NCI-H748 (cell line): ENCODE data around the gene EMP1.

Experiments used
- DNase-seq: peaks from one replicate; lab custom pipeline; 2025; ENCODE audit not compliant: unreplicated experiment; lab: John Stamatoyannopoulos, UW

The EMP1 gene

GRCh38 chr12:13171921-13172859 lies 24.3 kb upstream of the EMP1 start:
- DNase-seq, result peak; percentile 22

GRCh38 chr12:13173012-13173932 lies 23.3 kb upstream of the EMP1 start:
- DNase-seq, result no peak

- DNase-seq, result no peak
Measured at GRCh38 chr12:13175499-13175898, 21.0 kb upstream of the EMP1 start.

- no peak for DNase-seq
Measured at GRCh38 chr12:13176256-13176655, 20.3 kb upstream of the EMP1 start.

- no peak for DNase-seq
Measured at GRCh38 chr12:13177373-13177772, 19.2 kb upstream of the EMP1 start.

- DNase-seq, result no peak
Measured at GRCh38 chr12:13177906-13178305, 18.6 kb upstream of the EMP1 start.

GRCh38 chr12:13178568-13179210 lies 17.8 kb upstream of the EMP1 start:
- no peak for DNase-seq

- DNase-seq, result peak; percentile 5
Measured at GRCh38 chr12:13179211-13180074, 17.1 kb upstream of the EMP1 start.

- DNase-seq, result no peak
Measured at GRCh38 chr12:13181375-13182070, 15.0 kb upstream of the EMP1 start.

- no peak for DNase-seq
Measured at GRCh38 chr12:13182881-13183280, 13.6 kb upstream of the EMP1 start.

- DNase-seq, result no peak
Measured at GRCh38 chr12:13183620-13184019, 12.9 kb upstream of the EMP1 start.

GRCh38 chr12:13186302-13186701 lies 10.2 kb upstream of the EMP1 start:
- DNase-seq, result no peak

GRCh38 chr12:13187399-13187798 lies 9.1 kb upstream of the EMP1 start:
- DNase-seq, result no peak

- DNase-seq, result no peak
Measured at GRCh38 chr12:13189264-13189663, 7.3 kb upstream of the EMP1 start.

- no peak for DNase-seq
Measured at GRCh38 chr12:13190275-13190674, 6.3 kb upstream of the EMP1 start.

GRCh38 chr12:13192719-13193118 lies 3.8 kb upstream of the EMP1 start:
- no peak for DNase-seq

GRCh38 chr12:13193505-13194231 lies 2.9 kb upstream of the EMP1 start:
- no peak for DNase-seq

- no peak for DNase-seq
Measured at GRCh38 chr12:13194401-13195110, 2.0 kb upstream of the EMP1 start.
